Measurements from ENCODE around the gene EXT2.

EXT2 gene

DNA sequence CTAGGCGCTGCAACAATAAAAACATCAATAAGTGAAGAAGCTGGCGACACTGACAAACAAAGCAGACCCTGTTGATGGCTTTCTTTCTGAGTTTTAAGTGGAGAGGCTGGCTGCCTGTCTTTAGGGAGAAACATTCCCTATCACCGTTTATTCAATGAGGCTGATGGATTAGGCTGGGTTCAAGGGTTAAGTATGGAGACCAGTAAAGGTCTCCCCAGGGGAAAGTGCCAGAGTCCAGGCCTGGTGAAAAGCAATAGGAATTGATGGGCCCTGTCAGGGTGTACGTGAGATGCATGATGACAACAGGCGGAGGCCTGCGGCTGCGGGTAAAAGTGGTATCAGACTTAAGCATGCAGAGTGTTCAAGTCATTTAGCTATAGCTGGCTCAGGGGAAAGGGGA lies 111.8 kb downstream of the EXT2 start:
- no peak for DNase-seq

DNA sequence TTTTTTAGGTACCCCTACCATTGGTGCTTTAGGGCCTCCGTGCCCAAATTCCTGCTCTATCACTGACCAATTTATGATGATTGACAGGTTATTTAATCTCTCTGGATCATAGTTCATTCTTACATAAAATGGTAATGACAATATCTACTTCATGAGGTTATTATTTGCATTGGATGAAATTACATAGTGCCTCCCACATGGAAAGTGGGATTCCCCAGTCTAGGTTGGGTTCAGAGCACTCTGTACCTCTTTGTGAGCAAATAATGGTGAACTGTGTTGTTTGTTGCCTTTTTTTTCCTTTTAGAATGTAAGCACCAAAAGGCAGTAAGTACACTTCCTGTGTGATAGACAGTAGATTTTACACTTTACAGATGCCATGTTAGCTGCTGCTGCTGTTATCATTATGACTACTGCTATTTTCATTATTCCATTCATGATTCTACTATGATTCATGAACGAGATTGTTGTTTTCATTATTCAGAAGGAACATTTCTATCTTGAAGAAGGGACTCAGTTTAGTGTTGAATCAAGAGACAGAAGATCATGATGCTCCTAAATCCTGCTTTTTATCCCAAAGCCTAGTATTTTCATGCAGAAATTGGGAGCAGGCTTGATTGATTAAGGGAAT lies 113.6 kb downstream of the EXT2 start:
- DNase-seq = no peak

DNA sequence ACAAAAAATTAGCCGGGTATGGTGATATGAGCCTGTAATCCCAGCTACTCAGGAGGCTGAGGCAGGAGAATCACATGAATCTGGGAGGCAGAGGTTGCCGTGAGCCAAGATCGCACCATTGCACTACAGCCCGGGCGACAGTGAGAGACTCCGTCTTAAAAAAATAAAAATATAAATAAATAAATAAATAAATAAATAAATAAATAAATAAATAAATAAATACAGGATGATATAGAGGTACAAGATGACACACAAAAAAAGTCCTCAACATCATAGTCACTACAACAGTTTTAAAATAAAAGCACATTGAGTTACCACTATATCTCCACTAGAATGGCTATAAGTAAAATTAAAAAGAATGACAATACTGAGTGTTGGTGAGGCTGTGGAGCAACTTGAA lies 116.7 kb downstream of the EXT2 start:
- no peak for DNase-seq

DNA sequence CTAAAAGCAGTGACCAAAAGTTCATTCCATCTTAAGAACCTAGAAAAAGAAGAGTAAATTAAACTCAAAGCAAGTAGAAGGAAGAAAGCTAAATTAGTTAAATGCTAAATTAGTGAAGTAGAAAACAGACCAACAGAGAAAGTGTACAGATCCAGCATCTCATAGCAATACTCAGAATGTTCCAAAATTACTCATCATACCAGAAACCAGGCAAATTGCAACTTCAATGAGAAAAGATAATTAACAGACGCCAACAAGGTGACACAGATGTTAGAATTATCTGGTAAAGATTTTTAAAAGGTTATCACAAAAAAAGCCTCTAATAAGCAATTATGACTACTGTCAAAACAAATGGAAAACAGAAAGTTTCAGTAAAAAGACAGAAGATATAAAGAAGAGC lies 117.7 kb downstream of the EXT2 start:
- DNase-seq = no peak

DNA sequence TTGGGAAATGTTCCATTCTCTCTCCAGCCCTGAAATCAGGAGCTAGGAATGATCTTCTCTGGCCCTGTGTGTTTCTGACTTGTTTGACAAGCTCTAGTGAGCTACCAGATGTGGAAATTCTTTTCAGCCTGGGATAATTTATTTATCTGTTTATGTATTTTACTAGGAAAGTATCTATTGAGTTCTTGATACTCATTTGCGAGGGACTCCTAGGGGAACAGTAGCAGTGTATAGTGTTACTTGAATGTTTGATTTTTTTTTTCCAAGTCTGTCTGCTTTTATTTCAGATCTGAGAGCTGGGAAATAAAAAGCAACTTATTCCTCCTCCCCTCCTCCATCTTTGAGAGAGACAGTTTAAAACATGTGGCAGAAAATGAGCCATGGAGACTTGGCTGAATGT lies 122.0 kb downstream of the EXT2 start:
- DNase-seq = no peak

DNA sequence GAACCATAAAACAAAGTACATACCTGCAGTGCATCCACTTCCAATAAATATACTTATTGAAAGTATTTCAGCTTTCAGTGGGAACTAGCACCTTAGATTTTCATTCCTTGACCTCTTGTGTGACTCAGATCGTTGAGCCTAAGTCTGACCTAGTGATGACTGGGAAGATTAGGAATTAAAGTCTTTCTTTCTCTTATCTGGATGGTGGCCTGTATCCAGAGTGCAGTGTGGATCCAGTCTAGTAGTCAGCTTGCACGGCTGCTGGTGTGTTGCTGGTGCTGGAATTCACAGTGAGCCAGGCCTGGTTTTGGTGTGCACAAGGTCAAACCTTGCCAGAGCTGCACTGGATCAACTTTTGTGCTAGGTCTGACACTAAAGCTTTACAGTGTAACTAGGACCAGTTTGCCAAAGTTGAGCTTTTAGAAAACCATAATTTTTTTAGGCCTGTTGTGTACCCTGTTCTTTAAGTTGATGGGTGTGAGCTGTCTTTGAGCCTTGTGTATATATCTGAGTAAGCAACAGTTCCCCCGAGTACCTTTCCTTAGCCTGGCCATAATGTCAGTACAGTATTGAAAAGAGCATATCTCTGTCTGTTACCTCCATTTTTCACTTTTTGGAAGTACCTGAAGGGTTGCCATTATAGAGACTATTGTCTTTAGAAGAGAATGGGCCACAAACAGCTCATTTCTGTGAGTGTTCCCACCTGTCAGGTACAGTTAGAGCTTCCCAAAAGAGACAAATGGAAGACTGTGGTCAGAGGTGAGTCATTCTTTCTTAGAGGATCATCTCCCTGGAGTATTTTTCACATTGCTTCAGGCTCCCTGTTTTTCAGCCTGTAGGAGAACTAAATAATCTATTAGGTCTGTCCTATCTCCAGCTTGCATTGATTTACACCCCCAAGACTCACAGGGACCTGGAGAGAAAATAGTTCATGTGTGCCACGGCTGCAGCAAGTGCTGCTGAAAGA lies 124.6 kb downstream of the EXT2 start:
- DNase-seq = no peak

DNA sequence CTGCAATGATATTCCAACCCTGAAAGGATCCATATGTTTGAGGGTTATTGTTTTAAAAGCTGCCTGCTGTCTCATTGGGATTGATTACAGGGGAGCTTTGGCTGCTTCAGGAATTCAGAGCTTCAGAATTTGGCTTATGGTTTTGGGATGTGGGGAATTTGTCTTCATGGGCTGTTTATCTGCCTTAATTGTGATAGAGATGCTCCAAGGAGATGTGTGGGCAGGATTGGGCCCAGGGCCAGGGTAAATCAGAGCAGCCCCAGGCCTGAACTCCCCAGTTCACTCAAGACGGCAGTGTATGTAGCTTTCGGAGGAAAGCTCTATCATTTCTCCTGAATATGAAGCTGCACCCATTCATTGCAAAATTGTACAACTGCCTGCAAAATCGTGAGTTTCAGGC lies 126.0 kb downstream of the EXT2 start:
- DNase-seq = peak; percentile 44

DNA sequence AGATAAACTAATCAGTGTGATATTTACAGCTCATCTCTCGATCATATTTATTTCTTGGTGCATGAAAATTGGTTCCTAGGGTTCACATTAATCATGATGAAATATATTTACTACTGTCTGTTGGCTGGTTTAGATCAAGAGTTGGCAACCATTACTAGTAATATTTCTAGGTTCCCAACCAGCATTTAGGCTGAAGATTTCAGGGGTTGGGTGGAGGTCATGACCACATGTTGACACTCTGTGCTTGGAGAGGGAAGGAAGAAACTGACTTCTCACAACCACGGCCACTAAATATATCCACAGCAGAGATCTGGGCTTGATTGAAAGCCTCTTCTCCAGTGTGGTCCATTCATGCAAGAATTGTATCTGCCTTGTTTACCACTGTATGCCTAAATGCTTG lies 126.5 kb downstream of the EXT2 start:
- no peak for DNase-seq

DNA sequence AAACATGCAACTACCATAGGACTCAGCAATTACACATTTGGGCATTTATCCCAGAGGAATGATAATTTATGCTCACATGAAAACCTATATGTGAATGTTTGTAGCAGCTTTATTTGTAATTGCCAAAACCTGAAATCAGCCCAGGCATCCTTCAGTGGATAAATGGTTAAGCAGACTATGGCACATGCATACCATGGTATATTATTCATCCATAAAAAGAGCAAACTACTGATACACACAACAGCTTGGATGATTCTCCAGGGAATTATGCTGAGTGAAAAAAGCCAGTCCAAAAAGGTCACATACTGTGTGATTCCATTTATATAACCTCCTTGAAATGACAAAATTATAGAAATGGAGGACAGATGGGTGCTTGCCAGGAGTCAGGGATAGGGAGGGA lies 127.8 kb downstream of the EXT2 start:
- peak; percentile 87 for DNase-seq

DNA sequence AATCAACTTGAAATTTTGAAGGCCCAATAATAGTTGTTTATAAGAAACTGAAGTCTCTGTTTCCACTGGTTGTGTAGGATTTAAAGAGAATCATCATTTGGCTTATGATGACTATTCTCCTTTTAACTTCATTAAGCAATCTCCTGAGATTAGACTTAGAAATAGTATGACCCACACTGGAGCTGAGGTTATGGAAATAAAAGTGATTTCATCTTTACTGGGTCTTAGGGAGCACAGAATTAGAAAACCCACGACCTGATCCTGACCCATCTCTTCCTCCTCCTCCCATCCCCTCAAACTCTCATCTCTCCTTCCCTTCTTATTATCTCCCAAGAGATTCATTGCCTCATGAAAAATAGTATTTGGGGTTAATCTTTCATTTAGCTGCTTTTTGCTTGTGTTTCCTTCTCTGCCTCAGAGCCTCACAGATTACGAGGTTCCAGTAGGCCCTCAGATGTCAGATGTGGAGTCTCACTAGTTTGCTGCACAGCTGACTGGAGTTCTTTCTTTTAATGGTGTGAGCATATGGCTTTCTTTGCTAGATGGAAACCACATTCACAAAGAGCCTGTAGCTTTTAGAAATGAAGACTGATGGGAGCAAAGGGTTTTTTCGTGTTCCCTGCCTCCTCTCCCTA lies 129.5 kb downstream of the EXT2 start:
- no peak for DNase-seq

DNA sequence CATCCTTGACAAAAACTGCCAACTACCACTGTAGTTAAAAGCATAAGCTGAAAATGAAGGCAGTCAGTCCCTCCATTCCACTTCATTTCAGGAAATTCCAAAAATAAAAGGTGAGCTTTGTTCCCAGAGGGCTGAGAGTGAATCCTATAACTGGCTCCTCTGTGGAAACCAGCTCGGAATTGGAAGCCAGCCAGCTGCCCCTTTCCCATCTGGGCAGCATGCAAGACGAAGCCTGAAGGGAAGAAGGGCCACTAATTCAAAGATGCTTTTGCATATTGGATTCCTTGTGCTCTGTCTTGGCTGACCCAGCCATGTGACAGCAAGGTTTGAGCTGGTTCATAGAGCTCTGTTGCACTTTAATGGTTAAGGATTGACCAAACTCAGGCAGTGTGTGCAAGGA lies 131.0 kb downstream of the EXT2 start:
- no peak for DNase-seq

DNA sequence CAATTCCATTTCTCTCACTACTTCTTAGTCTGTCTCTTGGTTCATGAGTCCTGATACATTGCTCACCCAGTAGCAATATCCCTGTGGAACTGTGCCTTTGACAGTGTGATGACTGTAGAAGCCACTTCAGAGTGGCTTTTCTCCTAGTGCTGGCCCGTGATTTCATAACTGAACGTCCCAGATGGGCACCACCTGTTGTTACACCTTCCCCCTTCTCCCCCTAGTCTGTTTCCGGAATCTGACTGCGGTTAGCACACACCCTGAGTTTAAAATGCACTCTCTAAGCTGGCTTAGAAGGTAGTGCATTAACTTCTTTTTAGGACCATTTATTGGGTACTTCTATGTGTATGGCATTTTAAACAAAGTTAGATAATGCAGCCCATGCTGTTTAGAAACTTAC lies 131.5 kb downstream of the EXT2 start:
- DNase-seq = no peak

DNA sequence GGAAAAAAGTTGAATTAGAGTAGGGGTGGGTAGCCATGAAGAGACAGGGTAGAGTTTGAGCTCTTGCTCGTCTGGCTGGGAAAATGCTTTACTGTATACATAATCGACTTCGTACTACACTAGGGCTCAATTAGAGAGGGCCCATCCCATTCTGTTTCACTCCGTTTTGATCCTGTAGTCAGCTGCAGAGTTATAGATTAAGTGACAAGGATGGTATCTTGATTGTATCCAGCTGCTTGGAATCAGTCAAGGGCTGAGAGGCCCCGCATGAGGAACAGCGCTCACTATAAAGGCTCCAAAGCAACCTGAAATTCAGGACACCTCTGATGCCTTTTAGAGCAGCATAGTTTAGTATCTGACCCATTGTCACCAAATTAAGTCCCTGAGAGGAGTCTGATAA lies 132.9 kb downstream of the EXT2 start:
- no peak for DNase-seq

DNA sequence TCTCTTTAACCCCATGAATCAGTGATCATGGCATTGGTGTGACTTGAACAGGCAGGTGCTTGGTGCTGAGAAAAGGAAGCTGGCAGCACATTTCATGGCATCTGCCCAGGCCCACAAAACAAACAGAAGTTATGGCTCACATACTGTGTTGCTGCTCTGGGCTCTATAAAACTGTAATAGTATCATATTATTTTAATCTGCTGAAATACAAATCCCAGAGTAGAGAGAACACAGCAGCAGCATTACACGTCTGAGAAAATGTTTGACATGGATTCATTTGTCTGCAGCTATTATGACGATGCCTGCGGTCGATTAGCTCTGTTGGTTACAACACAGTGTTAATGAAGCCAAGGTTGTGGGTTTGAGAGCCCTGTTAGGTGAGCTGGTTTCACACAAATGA lies 133.6 kb downstream of the EXT2 start:
- peak; percentile 60 for DNase-seq

DNA sequence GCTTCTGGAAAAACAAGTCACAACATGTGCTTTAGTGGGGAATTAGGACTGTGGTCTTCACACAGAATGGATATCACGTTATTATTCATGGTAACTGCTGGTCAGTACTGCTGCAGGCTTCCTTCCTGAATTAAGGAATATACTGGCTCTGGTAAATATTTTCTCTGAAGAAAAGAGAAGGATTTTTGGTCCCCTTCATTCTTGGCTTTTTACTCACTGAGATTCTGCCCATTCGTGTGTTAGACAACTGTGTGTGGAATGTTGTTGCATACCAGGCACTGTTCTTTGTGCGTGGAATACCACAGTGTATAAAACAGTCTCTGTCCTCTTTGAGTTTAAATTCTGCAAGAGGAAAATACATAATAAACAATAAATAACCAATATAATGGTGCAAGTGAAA lies 134.1 kb downstream of the EXT2 start:
- peak; percentile 63 for DNase-seq

DNA sequence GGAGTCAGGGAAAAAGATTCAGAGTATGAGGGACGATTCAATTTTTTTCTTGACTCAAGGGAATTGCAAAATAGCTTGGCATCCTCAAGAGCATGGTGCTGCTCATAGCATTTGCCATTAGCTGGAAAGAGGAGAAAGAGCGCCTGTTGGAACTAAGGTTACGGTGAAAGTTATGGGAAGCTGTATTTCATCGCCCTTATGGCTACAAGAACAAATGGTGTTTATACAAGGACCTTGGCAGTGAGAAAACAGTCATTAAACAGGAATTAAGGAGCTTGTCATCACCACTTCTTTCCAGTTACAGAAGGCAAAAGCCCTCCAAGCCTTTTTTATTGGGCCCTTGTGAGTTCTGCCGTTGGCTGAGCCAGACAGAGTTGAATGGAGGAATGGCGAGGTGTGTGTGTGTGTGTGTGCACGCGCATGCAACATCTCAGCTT lies 140.3 kb downstream of the EXT2 start:
- DNase-seq = peak; percentile 57

DNA sequence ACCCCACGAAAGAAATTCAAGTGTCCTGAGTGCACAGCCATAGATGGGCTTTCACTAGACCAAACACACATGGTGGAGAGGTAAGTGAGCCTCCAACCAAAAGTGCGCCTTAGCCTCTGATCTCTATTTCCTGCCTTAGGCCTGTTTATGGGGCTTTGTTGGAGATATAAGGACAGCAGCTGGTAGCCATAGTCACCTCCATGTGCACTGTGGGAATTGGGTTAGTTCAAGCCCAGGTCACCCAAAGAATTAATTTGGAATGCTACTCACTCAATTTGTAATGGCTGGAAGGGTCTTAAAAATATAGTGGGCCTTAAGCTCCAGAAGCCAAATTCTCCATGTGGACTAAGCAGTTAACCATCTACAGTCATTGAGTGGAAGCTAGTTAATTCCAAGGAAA lies 140.8 kb downstream of the EXT2 start:
- no peak for DNase-seq

DNA sequence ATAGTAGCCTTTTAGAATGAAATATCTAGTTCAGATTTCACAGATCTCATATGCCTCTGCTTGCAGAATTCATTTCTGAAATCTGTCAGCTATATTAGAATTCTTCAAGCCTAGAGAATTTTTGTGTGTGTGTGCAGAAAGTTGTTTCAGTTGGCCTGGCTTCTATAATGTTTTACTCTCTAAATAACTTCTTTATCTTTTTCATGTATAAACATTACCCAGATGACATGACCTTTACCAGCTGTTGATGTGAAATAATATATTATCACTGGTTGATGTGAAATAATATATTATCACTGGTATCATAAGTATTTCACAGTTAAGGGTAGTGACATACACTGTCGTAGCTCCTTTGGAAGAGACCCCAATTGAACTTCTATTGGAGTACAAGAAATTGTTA lies 141.7 kb downstream of the EXT2 start:
- no peak for DNase-seq

DNA sequence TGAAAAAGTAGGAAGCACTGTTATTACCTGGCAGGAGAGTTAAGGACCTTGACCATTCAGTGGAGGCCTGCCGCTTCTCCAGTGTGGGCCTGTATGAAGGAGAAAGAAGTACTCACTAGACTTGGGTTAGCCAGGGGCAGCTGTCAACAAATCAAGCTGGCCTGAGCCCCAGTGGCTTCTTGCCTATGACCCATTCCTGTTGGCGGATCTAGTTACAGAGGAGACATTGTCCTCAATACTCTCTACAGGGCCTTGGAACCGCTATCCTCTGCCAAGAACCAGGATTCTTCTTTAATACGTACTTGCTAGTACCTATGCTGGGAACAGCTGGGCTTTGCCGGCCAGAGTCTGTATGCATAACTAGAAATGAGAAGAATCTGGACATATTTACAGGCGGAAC lies 146.4 kb downstream of the EXT2 start:
- no peak for DNase-seq

DNA sequence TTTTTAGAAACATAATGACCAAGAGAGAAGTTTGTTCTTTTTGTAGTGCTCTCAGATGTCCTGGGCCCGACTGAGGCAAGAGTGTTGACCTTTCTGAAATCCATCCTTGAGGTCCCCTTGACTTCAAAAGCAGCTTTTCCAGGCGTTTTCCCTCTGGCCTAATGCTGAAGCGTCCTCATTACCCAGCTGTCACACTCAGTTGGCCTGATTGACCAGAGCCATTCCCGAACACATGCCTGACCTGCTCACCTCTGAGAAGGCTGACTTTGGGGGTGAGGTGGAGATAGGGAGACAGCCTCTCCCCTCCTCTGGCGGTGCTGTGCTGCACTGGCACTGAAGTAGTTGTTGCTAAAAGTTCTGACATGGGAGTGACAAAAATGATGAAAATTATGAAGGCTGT lies 147.6 kb downstream of the EXT2 start:
- DNase-seq = no peak

DNA sequence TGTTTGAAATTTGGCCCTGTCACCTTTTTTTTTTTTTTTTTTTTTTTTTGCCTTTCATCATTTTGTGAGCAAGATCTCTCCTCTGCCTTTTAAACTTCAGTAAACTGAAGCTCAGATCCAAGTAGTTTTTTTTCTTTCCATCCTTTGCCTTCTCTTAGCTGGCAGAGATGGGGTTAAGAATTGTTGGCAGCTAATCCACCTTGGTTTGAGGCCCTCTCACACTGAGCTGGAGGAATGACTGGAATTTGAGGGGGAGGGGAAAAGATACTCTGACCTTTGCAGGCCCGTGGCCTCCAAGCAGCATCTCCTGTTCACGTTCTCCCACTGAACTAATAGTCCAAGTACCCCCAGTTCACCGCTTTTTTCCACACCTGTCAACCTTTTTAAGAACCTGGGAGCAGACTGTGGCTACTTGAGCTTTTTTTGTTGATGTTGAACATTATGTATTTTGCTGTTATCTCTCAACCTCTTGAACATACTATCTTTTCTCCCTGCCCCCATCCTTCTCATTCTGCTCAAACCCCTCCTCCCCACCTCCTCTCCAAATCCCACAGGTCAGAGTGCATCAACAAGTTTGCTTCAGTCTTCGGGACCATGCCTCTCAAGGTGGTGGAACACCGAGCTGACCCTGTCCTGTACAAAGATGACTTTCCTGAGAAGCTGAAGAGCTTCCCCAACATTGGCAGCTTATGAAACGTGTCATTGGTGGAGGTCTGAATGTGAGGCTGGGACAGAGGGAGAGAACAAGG lies 148.3 kb downstream of the EXT2 start:
- peak; percentile 81 for DNase-seq

DNA sequence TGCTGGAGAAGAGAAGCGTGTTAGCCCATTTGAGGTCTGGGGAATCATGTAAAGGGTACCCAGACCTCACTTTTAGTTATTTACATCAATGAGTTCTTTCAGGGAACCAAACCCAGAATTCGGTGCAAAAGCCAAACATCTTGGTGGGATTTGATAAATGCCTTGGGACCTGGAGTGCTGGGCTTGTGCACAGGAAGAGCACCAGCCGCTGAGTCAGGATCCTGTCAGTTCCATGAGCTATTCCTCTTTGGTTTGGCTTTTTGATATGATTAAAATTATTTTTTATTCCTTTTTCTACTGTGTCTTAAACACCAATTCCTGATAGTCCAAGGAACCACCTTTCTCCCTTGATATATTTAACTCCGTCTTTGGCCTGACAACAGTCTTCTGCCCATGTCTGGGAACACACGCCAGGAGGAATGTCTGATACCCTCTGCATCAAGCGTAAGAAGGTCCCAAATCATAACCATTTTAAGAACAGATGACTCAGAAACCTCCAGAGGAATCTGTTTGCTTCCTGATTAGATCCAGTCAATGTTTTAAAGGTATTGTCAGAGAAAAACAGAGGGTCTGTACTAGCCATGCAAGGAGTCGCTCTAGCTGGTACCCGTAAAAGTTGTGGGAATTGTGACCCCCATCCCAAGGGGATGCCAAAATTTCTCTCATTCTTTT lies 149.3 kb downstream of the EXT2 start:
- DNase-seq = peak; percentile 70

Data from fibroblast of skin of abdomen (primary cell).